Measurements from ENCODE around the gene EPB41L3.

- TF ChIP-seq CTCF (IDR thresholded peaks at IDR 0.05), result no peak
- TF ChIP-seq POLR2A (IDR thresholded peaks at IDR 0.05), result no peak
Measured at GRCh38 chr18:5369513-5369912, 174.3 kb downstream of the EPB41L3 start.
